ENCODE measurements around the gene ARG2. TPM values are rescaled to one million over a fixed set of nuclear protein-coding genes. Genes with fewer than 3 reads are reported as not detected.
A peak's percentile ranks its signal among the peaks of the same experiment; 100 is the strongest.

The ARG2 gene
- total and polyA plus RNA-seq, 5 donors from 2014 or later, result 0.96 to 4.3 (median 1.0) TPM

GRCh38 chr14:67580336-67581171 lies 39.2 kb upstream of the ARG2 start:
- H3K4me3 Mint-ChIP-seq, result no peak overlapping the region
- no peaks in the 10 kb centered on the region for H3K4me1 Mint-ChIP-seq
- no peaks in the 10 kb centered on the region for H3K4me1 ChIP-seq (ENCODE audit: control insufficient read depth, insufficient read depth, low read length, poor library complexity, severe bottlenecking)
- no peaks in the 10 kb centered on the region for H3K27me3 Mint-ChIP-seq
- no peak for ATAC-seq (ENCODE audit: low read depth in 2 of 2)
- H3K27me3 ChIP-seq (ENCODE audit: control insufficient read depth, insufficient read depth, low read length), result no peaks in the 10 kb centered on the region
- no peak overlapping the region for H3K27ac Mint-ChIP-seq
- H3K9me3 ChIP-seq (ENCODE audit: control insufficient read depth in 2 of 2, low read length in 2 of 2), result no peaks in the 10 kb centered on the region
- no peak overlapping the region for H3K4me3 ChIP-seq (ENCODE audit: low read depth, low read length)
- DNase-seq, result no peak
- no peaks in the 10 kb centered on the region for H3K36me3 Mint-ChIP-seq
- H3K9me3 Mint-ChIP-seq, result no peaks in the 10 kb centered on the region
- H3K36me3 ChIP-seq (ENCODE audit: control insufficient read depth, insufficient read depth, low read length), result no peaks in the 10 kb centered on the region
- H3K27ac ChIP-seq (ENCODE audit: insufficient read depth, low read length, poor library complexity, severe bottlenecking), result no peak overlapping the region

GRCh38 chr14:67581643-67582042 lies 38.1 kb upstream of the ARG2 start:
- H3K4me1 ChIP-seq (ENCODE audit: control insufficient read depth, insufficient read depth, low read length, poor library complexity, severe bottlenecking), result no peaks in the 10 kb centered on the region
- H3K27ac Mint-ChIP-seq, result no peak overlapping the region
- no peak overlapping the region for H3K27ac ChIP-seq (ENCODE audit: insufficient read depth, low read length, poor library complexity, severe bottlenecking)
- no peak overlapping the region for H3K4me3 Mint-ChIP-seq
- no peaks in the 10 kb centered on the region for H3K27me3 ChIP-seq (ENCODE audit: control insufficient read depth, insufficient read depth, low read length)
- no peak for DNase-seq
- no peaks in the 10 kb centered on the region for H3K27me3 Mint-ChIP-seq
- ATAC-seq (ENCODE audit: low read depth in 2 of 2), result no peak
- H3K4me1 Mint-ChIP-seq, result no peaks in the 10 kb centered on the region
- H3K9me3 Mint-ChIP-seq, result no peaks in the 10 kb centered on the region
- H3K4me3 ChIP-seq (ENCODE audit: low read depth, low read length), result no peak overlapping the region
- H3K9me3 ChIP-seq (ENCODE audit: control insufficient read depth in 2 of 2, low read length in 2 of 2), result no peaks in the 10 kb centered on the region
- no peaks in the 10 kb centered on the region for H3K36me3 ChIP-seq (ENCODE audit: control insufficient read depth, insufficient read depth, low read length)
- peaks cover 6% of the 10 kb centered on the region for H3K36me3 Mint-ChIP-seq

- no peaks in the 10 kb centered on the region for H3K9me3 Mint-ChIP-seq
- H3K9me3 ChIP-seq (ENCODE audit: control insufficient read depth in 2 of 2, low read length in 2 of 2), result no peaks in the 10 kb centered on the region
- no peaks in the 10 kb centered on the region for H3K4me1 ChIP-seq (ENCODE audit: control insufficient read depth, insufficient read depth, low read length, poor library complexity, severe bottlenecking)
- H3K4me1 Mint-ChIP-seq, result no peaks in the 10 kb centered on the region
- no peaks in the 10 kb centered on the region for H3K27me3 ChIP-seq (ENCODE audit: control insufficient read depth, insufficient read depth, low read length)
- no peak for ATAC-seq (ENCODE audit: low read depth in 2 of 2)
- H3K4me3 Mint-ChIP-seq, result no peak overlapping the region
- DNase-seq, result no peak
- no peaks in the 10 kb centered on the region for H3K27me3 Mint-ChIP-seq
- peaks cover 6% of the 10 kb centered on the region for H3K36me3 Mint-ChIP-seq
- H3K36me3 ChIP-seq (ENCODE audit: control insufficient read depth, insufficient read depth, low read length), result no peaks in the 10 kb centered on the region
- H3K4me3 ChIP-seq (ENCODE audit: low read depth, low read length), result no peak overlapping the region
- H3K27ac Mint-ChIP-seq, result no peak overlapping the region
- no peak overlapping the region for H3K27ac ChIP-seq (ENCODE audit: insufficient read depth, low read length, poor library complexity, severe bottlenecking)
These were observed 37.7 kb upstream of the ARG2 start for GRCh38 chr14:67582061-67582460.

- ATAC-seq (ENCODE audit: low read depth in 2 of 2) (peak; percentile 39 to 59), DNase-seq (peak; percentile 23 to 46 (median 38))
- Histone ChIP-seq H3K4me3 (ENCODE audit: low read depth, low read length) (no peak overlapping the region), H3K36me3 (ENCODE audit: control insufficient read depth, insufficient read depth, low read length) (peaks cover 11% of the 10 kb centered on the region), H3K9me3 (ENCODE audit: control insufficient read depth in 2 of 2, low read length in 2 of 2) (no peaks in the 10 kb centered on the region), H3K4me1 (ENCODE audit: control insufficient read depth, insufficient read depth, low read length, poor library complexity, severe bottlenecking) (no peaks in the 10 kb centered on the region), H3K27ac (ENCODE audit: insufficient read depth, low read length, poor library complexity, severe bottlenecking) (no peak overlapping the region), H3K27me3 (ENCODE audit: control insufficient read depth, insufficient read depth, low read length) (no peaks in the 10 kb centered on the region)
- H3K9me3 Mint-ChIP-seq, result no peaks in the 10 kb centered on the region
- H3K4me1 Mint-ChIP-seq, result no peaks in the 10 kb centered on the region
- H3K27me3 Mint-ChIP-seq, result no peaks in the 10 kb centered on the region
- peak overlapping the region in 2 of 3 donors; percentile 0 to 52 for H3K27ac Mint-ChIP-seq
- no peak overlapping the region for H3K4me3 Mint-ChIP-seq
- H3K36me3 Mint-ChIP-seq, result peaks cover 6% of the 10 kb centered on the region
These were observed 35.7 kb upstream of the ARG2 start for GRCh38 chr14:67583711-67584644.

GRCh38 chr14:67584978-67585377 lies 34.7 kb upstream of the ARG2 start:
- ATAC-seq (ENCODE audit: low read depth in 2 of 2), result no peak
- peaks cover 15% of the 10 kb centered on the region for H3K36me3 ChIP-seq (ENCODE audit: control insufficient read depth, insufficient read depth, low read length)
- H3K9me3 ChIP-seq (ENCODE audit: control insufficient read depth in 2 of 2, low read length in 2 of 2), result no peaks in the 10 kb centered on the region
- no peaks in the 10 kb centered on the region for H3K27me3 Mint-ChIP-seq
- no peak overlapping the region for H3K4me3 ChIP-seq (ENCODE audit: low read depth, low read length)
- H3K4me1 ChIP-seq (ENCODE audit: control insufficient read depth, insufficient read depth, low read length, poor library complexity, severe bottlenecking), result no peaks in the 10 kb centered on the region
- H3K27ac ChIP-seq (ENCODE audit: insufficient read depth, low read length, poor library complexity, severe bottlenecking), result no peak overlapping the region
- no peaks in the 10 kb centered on the region for H3K9me3 Mint-ChIP-seq
- H3K36me3 Mint-ChIP-seq, result peaks cover 8% of the 10 kb centered on the region
- no peaks in the 10 kb centered on the region for H3K4me1 Mint-ChIP-seq
- no peak for DNase-seq
- H3K27ac Mint-ChIP-seq, result no peak overlapping the region
- no peak overlapping the region for H3K4me3 Mint-ChIP-seq
- H3K27me3 ChIP-seq (ENCODE audit: control insufficient read depth, insufficient read depth, low read length), result no peaks in the 10 kb centered on the region

GRCh38 chr14:67586369-67586768 lies 33.4 kb upstream of the ARG2 start:
- DNase-seq (no peak), ATAC-seq (ENCODE audit: low read depth in 2 of 2) (no peak)
- H3K9me3 ChIP-seq (ENCODE audit: control insufficient read depth in 2 of 2, low read length in 2 of 2), result no peaks in the 10 kb centered on the region
- no peaks in the 10 kb centered on the region for H3K4me1 ChIP-seq (ENCODE audit: control insufficient read depth, insufficient read depth, low read length, poor library complexity, severe bottlenecking)
- H3K36me3 Mint-ChIP-seq, result peaks cover 8% of the 10 kb centered on the region
- H3K36me3 ChIP-seq (ENCODE audit: control insufficient read depth, insufficient read depth, low read length), result peaks cover 28% of the 10 kb centered on the region
- H3K4me3 ChIP-seq (ENCODE audit: low read depth, low read length), result no peak overlapping the region
- H3K27me3 ChIP-seq (ENCODE audit: control insufficient read depth, insufficient read depth, low read length), result no peaks in the 10 kb centered on the region
- H3K27me3 Mint-ChIP-seq, result no peaks in the 10 kb centered on the region
- H3K4me3 Mint-ChIP-seq, result no peak overlapping the region
- H3K4me1 Mint-ChIP-seq, result no peaks in the 10 kb centered on the region
- H3K27ac ChIP-seq (ENCODE audit: insufficient read depth, low read length, poor library complexity, severe bottlenecking), result no peak overlapping the region
- H3K9me3 Mint-ChIP-seq, result no peaks in the 10 kb centered on the region
- peak overlapping the region in 2 of 3 donors; percentile 0 to 50 for H3K27ac Mint-ChIP-seq

- H3K4me1 ChIP-seq (ENCODE audit: control insufficient read depth, insufficient read depth, low read length, poor library complexity, severe bottlenecking), result no peaks in the 10 kb centered on the region
- Mint-ChIP-seq H3K36me3 (peaks cover 12% of the 10 kb centered on the region), H3K27me3 (no peaks in the 10 kb centered on the region), H3K27ac (peak overlapping the region in 2 of 3 donors; percentile 15 to 32), H3K9me3 (no peaks in the 10 kb centered on the region), H3K4me1 (peaks cover 0 to 5% (median 2%) of the 10 kb centered on the region in 4 donors), H3K4me3 (no peak overlapping the region)
- H3K9me3 ChIP-seq (ENCODE audit: control insufficient read depth in 2 of 2, low read length in 2 of 2), result no peaks in the 10 kb centered on the region
- H3K27ac ChIP-seq (ENCODE audit: insufficient read depth, low read length, poor library complexity, severe bottlenecking), result no peak overlapping the region
- no peak for DNase-seq
- no peak for ATAC-seq (ENCODE audit: low read depth in 2 of 2)
- no peaks in the 10 kb centered on the region for H3K27me3 ChIP-seq (ENCODE audit: control insufficient read depth, insufficient read depth, low read length)
- H3K4me3 ChIP-seq (ENCODE audit: low read depth, low read length), result no peak overlapping the region
- H3K36me3 ChIP-seq (ENCODE audit: control insufficient read depth, insufficient read depth, low read length), result peaks cover 53% of the 10 kb centered on the region
These were observed 30.4 kb upstream of the ARG2 start for GRCh38 chr14:67589204-67589770.
